Measurements from ENCODE around the gene TMEM41A. TPM values are rescaled to one million over a fixed set of nuclear protein-coding genes. Genes with fewer than 3 reads are reported as not detected.
A peak's percentile ranks its signal among the peaks of the same experiment; 100 is the strongest.

TMEM41A gene
- polyA plus RNA-seq, 3 donors: 3.9 to 7.2 (median 5.4) TPM

- H3K9me3 Mint-ChIP-seq: no peaks in the 10 kb centered on the region
- Histone ChIP-seq H3K27me3 (ENCODE audit: control insufficient read depth in 2 of 2, insufficient read depth in 2 of 2, low read length in 2 of 2) (no peaks in the 10 kb centered on the region), H3K4me2 (replicated peaks; ENCODE audit: extremely low read depth, low read length, poor library complexity, severe bottlenecking) (no peak overlapping the region), H3K4me3 (replicated peaks in 1 of 3; ENCODE audit: low read depth in 2 of 3, low read length in 3 of 3) (no peak overlapping the region), H3K9me3 (replicated peaks in 1 of 2; ENCODE audit: control insufficient read depth in 1 of 2, insufficient read depth in 1 of 2, low read length in 2 of 2) (no peaks in the 10 kb centered on the region), H3K36me3 (replicated peaks in 1 of 2; ENCODE audit: control insufficient read depth in 1 of 2, insufficient read depth in 2 of 2, low read length in 2 of 2) (no peaks in the 10 kb centered on the region), H3K9ac (ENCODE audit: insufficient read depth, low read length, poor library complexity, severe bottlenecking) (no peak overlapping the region), H3K4me1 (ENCODE audit: control insufficient read depth in 1 of 2, insufficient read depth in 2 of 2, low read length in 2 of 2) (no peaks in the 10 kb centered on the region), H4K20me1 (ENCODE audit: insufficient read depth, low read length) (no peaks in the 10 kb centered on the region), H3K79me2 (ENCODE audit: insufficient read depth, low read length) (no peaks in the 10 kb centered on the region), H3K27ac (ENCODE audit: low read depth in 1 of 2, low read length in 2 of 2) (no peak overlapping the region), H2AFZ (ENCODE audit: insufficient read depth, low read depth, low read length, poor library complexity, severe bottlenecking) (no peak overlapping the region)
- no peak overlapping the region for H3K4me3 Mint-ChIP-seq
- no peaks in the 10 kb centered on the region for H3K4me1 Mint-ChIP-seq
- no peaks in the 10 kb centered on the region for H3K36me3 Mint-ChIP-seq
- WGBS (ENCODE audit: insufficient coverage): 100% methylated on average over 9 of the region's 9 CpGs
- intact Hi-C loops (cut with micrococcal nuclease): no loop called here
- no peaks in the 10 kb centered on the region for H3K27me3 Mint-ChIP-seq (ENCODE audit: low read depth in 3 of 3)
- TF ChIP-seq, protein P1, sequence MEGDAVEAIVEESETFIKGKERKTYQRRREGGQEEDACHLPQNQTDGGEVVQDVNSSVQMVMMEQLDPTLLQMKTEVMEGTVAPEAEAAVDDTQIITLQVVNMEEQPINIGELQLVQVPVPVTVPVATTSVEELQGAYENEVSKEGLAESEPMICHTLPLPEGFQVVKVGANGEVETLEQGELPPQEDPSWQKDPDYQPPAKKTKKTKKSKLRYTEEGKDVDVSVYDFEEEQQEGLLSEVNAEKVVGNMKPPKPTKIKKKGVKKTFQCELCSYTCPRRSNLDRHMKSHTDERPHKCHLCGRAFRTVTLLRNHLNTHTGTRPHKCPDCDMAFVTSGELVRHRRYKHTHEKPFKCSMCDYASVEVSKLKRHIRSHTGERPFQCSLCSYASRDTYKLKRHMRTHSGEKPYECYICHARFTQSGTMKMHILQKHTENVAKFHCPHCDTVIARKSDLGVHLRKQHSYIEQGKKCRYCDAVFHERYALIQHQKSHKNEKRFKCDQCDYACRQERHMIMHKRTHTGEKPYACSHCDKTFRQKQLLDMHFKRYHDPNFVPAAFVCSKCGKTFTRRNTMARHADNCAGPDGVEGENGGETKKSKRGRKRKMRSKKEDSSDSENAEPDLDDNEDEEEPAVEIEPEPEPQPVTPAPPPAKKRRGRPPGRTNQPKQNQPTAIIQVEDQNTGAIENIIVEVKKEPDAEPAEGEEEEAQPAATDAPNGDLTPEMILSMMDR (IDR thresholded peaks at IDR 0.05): no peak
- no peak for DNase-seq
- no peak overlapping the region for H3K27ac Mint-ChIP-seq
These were observed 33.4 kb downstream of the TMEM41A start for GRCh38 chr3:185465471-185465870.

DNA sequence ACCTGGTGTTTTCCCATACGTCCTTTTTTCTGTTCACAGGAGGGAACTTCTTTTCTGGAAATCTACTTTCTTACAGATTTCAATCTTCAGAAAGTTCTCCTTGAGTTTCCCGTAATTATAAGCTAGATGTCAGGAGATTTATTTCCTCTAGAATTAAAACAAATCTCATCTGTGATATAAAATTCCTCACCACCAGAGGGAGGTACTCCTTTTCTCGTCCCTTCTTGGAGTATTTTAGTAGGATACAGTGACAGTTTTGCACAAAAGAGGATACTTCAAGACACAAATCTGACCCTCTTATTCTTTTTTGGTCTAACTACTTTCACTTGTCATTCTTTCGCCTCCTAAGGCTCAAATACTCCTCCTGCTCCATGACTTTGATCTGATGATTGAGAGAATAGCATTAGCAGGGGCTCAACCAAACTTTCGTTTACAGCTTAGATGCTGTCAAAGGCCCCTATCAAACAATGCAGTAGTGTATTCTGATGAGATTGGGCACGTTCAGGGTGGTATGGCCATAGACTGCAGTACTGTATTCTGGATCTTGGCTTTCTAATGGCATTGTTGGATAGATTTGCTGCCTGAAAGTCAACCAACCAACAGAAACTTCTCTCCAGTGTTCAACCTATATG lies 38.0 kb downstream of the TMEM41A start:
- DNase-seq: no peak

More for the DNA sequence above, 38.0 kb downstream of the TMEM41A start:
- intact Hi-C loops (cut with micrococcal nuclease): no loop called here
- Histone ChIP-seq H3K9ac (ENCODE audit: insufficient read depth, low read length, poor library complexity, severe bottlenecking) (no peak overlapping the region), H3K4me3 (replicated peaks in 1 of 3; ENCODE audit: low read depth in 2 of 3, low read length in 3 of 3) (no peak overlapping the region), H2AFZ (ENCODE audit: insufficient read depth, low read depth, low read length, poor library complexity, severe bottlenecking) (no peak overlapping the region), H3K36me3 (replicated peaks in 1 of 2; ENCODE audit: control insufficient read depth in 1 of 2, insufficient read depth in 2 of 2, low read length in 2 of 2) (no peaks in the 10 kb centered on the region), H3K27me3 (ENCODE audit: control insufficient read depth in 2 of 2, insufficient read depth in 2 of 2, low read length in 2 of 2) (no peaks in the 10 kb centered on the region), H3K4me1 (ENCODE audit: control insufficient read depth in 1 of 2, insufficient read depth in 2 of 2, low read length in 2 of 2) (peaks cover 4 to 14% of the 10 kb centered on the region in 2 donors), H3K4me2 (replicated peaks; ENCODE audit: extremely low read depth, low read length, poor library complexity, severe bottlenecking) (no peak overlapping the region), H3K9me3 (replicated peaks in 1 of 2; ENCODE audit: control insufficient read depth in 1 of 2, insufficient read depth in 1 of 2, low read length in 2 of 2) (no peaks in the 10 kb centered on the region), H3K79me2 (ENCODE audit: insufficient read depth, low read length) (no peaks in the 10 kb centered on the region), H3K27ac (ENCODE audit: low read depth in 1 of 2, low read length in 2 of 2) (no peak overlapping the region), H4K20me1 (ENCODE audit: insufficient read depth, low read length) (no peaks in the 10 kb centered on the region)
- peaks cover 22% of the 10 kb centered on the region for H3K4me1 Mint-ChIP-seq
- H3K4me3 Mint-ChIP-seq: no peak overlapping the region
- peaks cover 0 to 4% (median 0%) of the 10 kb centered on the region in 7 donors for H3K9me3 Mint-ChIP-seq
- peaks cover 0 to 2% (median 1%) of the 10 kb centered on the region in 3 donors for H3K27me3 Mint-ChIP-seq (ENCODE audit: low read depth in 3 of 3)
- H3K27ac Mint-ChIP-seq: no peak overlapping the region
- WGBS (ENCODE audit: insufficient coverage): 88% methylated on average over 1 of the region's 6 CpGs
- no peaks in the 10 kb centered on the region for H3K36me3 Mint-ChIP-seq
- TF ChIP-seq, protein P1 (IDR thresholded peaks at IDR 0.05): peak; percentile 31

All from CD14-positive monocyte (primary cell).